ENCODE results near the gene HSPA1A.
"Not testable (repeated sequence)": the region's sequence is repeated elsewhere in the genome, so short reads cannot be mapped to it uniquely, and the experiment has no call there.

HSPA1A gene

GRCh38 chr6:31864123-31864562 is 48.8 kb downstream of the HSPA1A start:
- DNase-seq: not testable (repeated sequence)

GRCh38 chr6:31864818-31865204 is 49.5 kb downstream of the HSPA1A start:
- DNase-seq: no peak

GRCh38 chr6:31865205-31866118 is 50.1 kb downstream of the HSPA1A start:
- no peak for DNase-seq
